ENCODE data around the gene RAB35.

DNA sequence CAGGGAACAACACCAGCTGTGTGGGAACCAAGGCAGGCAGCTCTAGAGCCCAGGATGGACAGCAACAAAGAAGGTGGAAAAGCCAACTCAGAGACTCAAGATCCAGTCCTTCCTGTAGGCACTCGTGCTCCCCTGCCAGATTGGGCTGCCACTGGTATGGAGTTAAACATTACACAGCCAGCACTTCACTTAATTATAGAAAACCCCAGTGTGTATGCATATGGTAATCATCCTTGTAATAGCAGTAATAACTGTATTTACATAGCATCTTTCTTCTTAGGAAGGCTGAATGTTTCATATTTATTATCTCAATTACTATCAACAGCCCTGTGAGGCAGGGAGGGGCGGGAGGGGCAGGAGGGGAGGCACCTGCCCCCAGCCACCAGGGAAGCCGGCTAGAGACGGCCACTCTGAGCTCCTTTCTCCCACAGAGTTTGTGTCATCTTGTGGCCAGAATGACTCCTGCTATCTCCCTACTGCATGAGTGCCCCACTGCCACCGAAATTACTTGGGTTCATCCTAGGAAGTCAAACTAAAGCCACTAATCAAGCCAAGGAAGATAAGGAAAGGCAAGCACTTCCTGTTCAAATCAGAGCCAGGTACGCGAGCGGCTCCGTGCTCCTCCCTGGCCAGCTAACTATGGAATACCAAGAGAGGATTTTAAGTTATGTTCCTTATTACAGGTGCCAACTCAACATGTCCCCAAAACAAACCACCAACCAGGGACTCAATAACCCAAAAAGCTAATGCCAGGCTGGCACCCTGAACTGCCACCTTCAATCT, 15.7 kb upstream of the RAB35 start:
- TF ChIP-seq, protein P1, sequence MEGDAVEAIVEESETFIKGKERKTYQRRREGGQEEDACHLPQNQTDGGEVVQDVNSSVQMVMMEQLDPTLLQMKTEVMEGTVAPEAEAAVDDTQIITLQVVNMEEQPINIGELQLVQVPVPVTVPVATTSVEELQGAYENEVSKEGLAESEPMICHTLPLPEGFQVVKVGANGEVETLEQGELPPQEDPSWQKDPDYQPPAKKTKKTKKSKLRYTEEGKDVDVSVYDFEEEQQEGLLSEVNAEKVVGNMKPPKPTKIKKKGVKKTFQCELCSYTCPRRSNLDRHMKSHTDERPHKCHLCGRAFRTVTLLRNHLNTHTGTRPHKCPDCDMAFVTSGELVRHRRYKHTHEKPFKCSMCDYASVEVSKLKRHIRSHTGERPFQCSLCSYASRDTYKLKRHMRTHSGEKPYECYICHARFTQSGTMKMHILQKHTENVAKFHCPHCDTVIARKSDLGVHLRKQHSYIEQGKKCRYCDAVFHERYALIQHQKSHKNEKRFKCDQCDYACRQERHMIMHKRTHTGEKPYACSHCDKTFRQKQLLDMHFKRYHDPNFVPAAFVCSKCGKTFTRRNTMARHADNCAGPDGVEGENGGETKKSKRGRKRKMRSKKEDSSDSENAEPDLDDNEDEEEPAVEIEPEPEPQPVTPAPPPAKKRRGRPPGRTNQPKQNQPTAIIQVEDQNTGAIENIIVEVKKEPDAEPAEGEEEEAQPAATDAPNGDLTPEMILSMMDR (IDR thresholded peaks at IDR 0.05 in 2 of 3, conservative IDR thresholded peaks at IDR 0.05 in 1 of 3; ENCODE audit: borderline replicate concordance in 1 of 3, insufficient read depth in 1 of 3, low read depth in 2 of 3, low read length in 2 of 3), result no peak
- TF ChIP-seq POLR2AphosphoS5 (IDR thresholded peaks at IDR 0.05; ENCODE audit: low read depth, low read length), result no peak
- TF ChIP-seq POLR2A (IDR thresholded peaks at IDR 0.05; ENCODE audit: borderline replicate concordance, extremely low read depth, insufficient read depth, insufficient read length), result no peak
- no peak for TF ChIP-seq ZNF274 (IDR thresholded peaks at IDR 0.05; ENCODE audit: low read depth, low read length)
